ACC112 (cell line): ENCODE measurements around the gene RAB26.

Experiments used
- H2AFZ ChIP-seq: fragments of 200-600 bp; sonication (generic); one replicate; pipeline ENCODE4 v1.6.0; 2017; ENCODE audit warnings: antibody characterized with exemption, low read length; ENCODE audit not compliant: unreplicated experiment
- H3K27ac ChIP-seq: fragments of 200-600 bp; sonication (generic); 2 replicates; pipeline ENCODE4 v1.5.1; 2014; ENCODE audit warnings: low read depth, mild to moderate bottlenecking, antibody characterized with exemption, low read length, moderate library complexity
- H3K27me3 ChIP-seq: fragments of 200-600 bp; sonication (generic); 2 replicates; pipeline ENCODE4 v1.6.1; 2014; ENCODE audit warnings: mild to moderate bottlenecking, antibody characterized with exemption, low read length, moderate library complexity, mixed read lengths; ENCODE audit not compliant: insufficient read depth
- H3K36me3 ChIP-seq: fragments of 200-600 bp; sonication (generic); 2 replicates; pipeline ENCODE4 v1.6.1; 2016; ENCODE audit warnings: mild to moderate bottlenecking, antibody characterized with exemption, low read length, moderate library complexity, mixed read lengths; ENCODE audit not compliant: insufficient read depth
- H3K4me1 ChIP-seq: fragments of 200-600 bp; sonication (generic); one replicate; pipeline ENCODE4 v1.6.1; 2016; ENCODE audit warnings: low read length, mixed read lengths; ENCODE audit not compliant: insufficient read depth, unreplicated experiment, control insufficient read depth
- H3K4me3 ChIP-seq: fragments of 200-600 bp; sonication (generic); 2 replicates; pipeline ENCODE4 v1.5.1; 2014; ENCODE audit warnings: mild to moderate bottlenecking, low read depth, low read length
- H3K79me2 ChIP-seq: fragments of 200-600 bp; sonication (generic); one replicate; pipeline ENCODE4 v1.6.0; 2016; ENCODE audit warnings: low read length; ENCODE audit not compliant: control insufficient read depth, unreplicated experiment, insufficient read depth

RAB26 gene

GRCh38 chr16:2183671-2184070, 35.2 kb downstream of the RAB26 start:
- no peaks in the 10 kb centered on the region for H3K4me1 ChIP-seq
- H3K36me3 ChIP-seq, result no peaks in the 10 kb centered on the region

DNA sequence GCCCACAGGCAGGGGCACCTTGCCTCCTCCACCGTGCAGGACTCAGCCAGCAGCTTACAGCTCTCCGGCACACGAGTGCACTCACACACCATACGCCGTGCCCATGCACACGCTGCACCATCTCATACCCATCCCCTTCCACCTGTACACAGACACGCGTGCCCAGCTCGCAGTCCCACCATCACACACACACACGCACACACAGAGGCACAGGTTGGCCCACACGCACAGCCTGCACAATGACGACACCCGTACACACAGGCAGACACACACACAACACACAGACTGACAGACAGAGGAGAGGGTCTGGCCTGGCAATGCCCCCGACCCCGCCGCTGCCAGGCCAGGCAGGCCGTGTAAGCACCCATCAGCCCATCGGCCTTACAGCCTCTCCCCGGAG, 35.9 kb downstream of the RAB26 start:
- H3K4me1 ChIP-seq, result no peaks in the 10 kb centered on the region
- no peak overlapping the region for H2AFZ ChIP-seq
- H3K27me3 ChIP-seq, result no peaks in the 10 kb centered on the region
- no peaks in the 10 kb centered on the region for H3K36me3 ChIP-seq
- H3K79me2 ChIP-seq, result no peaks in the 10 kb centered on the region
- H3K27ac ChIP-seq, result no peak overlapping the region
- no peak overlapping the region for H3K4me3 ChIP-seq

More at GRCh38 chr16:2183671-2184070, 35.2 kb downstream of the RAB26 start:
- no peak overlapping the region for H3K4me3 ChIP-seq
- no peak overlapping the region for H3K27ac ChIP-seq
- no peak overlapping the region for H2AFZ ChIP-seq
- H3K27me3 ChIP-seq, result no peaks in the 10 kb centered on the region
- H3K79me2 ChIP-seq, result no peaks in the 10 kb centered on the region

DNA sequence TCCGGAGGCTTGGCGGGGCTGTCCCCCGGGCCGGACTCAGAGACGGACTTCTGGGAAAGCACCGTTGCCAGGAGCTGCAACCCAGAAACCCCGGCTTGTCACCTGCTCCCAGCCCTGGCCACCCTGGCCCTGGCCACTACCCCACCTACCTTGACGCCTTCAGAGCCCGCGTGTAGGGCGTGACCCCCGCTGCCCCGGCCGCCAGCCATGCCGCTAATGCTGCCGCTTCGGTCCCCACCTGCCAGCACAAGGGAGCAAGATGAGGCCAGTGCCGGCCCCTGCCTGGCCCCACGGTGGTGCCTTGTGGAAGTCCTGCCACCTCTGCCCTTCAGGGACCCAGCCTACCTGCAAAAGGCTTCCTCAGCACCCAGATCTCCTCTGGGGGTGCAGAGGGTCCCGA, 36.5 kb downstream of the RAB26 start:
- H3K79me2 ChIP-seq, result no peaks in the 10 kb centered on the region
- no peak overlapping the region for H3K27ac ChIP-seq
- H3K4me1 ChIP-seq, result no peaks in the 10 kb centered on the region
- H3K36me3 ChIP-seq, result no peaks in the 10 kb centered on the region
- H2AFZ ChIP-seq, result no peak overlapping the region
- H3K4me3 ChIP-seq, result no peak overlapping the region
- H3K27me3 ChIP-seq, result no peaks in the 10 kb centered on the region

- no peaks in the 10 kb centered on the region for H3K36me3 ChIP-seq
- H3K27ac ChIP-seq, result no peak overlapping the region
- H3K27me3 ChIP-seq, result no peaks in the 10 kb centered on the region
- H3K4me1 ChIP-seq, result no peaks in the 10 kb centered on the region
- no peak overlapping the region for H3K4me3 ChIP-seq
- no peaks in the 10 kb centered on the region for H3K79me2 ChIP-seq
- no peak overlapping the region for H2AFZ ChIP-seq
Measured at GRCh38 chr16:2186064-2186463, 37.6 kb downstream of the RAB26 start.

DNA sequence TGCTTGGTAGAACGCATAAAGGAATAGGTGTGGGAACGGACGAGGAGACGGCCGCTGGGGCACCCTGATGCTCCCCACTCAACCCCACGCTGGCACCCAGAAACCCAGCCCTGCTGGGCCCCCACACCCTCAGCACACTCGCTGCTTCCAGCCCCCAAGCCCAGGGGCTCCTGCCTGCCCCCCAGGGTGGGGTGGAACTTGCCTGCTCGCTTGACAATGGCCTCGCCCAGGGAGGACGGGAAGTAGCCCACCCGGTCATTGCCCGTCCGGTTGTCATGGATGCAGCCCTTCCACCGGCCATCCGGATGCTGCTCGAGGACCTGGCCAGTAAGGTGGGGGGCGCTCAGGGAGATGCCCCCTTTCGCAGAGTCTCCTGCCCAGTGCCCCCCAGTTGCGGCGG, 38.1 kb downstream of the RAB26 start:
- no peaks in the 10 kb centered on the region for H3K36me3 ChIP-seq
- no peaks in the 10 kb centered on the region for H3K79me2 ChIP-seq
- H3K4me1 ChIP-seq, result no peaks in the 10 kb centered on the region
- H3K4me3 ChIP-seq, result no peak overlapping the region
- H3K27me3 ChIP-seq, result no peaks in the 10 kb centered on the region
- H2AFZ ChIP-seq, result no peak overlapping the region
- no peak overlapping the region for H3K27ac ChIP-seq

GRCh38 chr16:2187212-2187611, 38.8 kb downstream of the RAB26 start:
- Histone ChIP-seq H3K4me1 (no peaks in the 10 kb centered on the region), H3K27ac (no peak overlapping the region), H3K4me3 (no peak overlapping the region), H2AFZ (no peak overlapping the region), H3K79me2 (no peaks in the 10 kb centered on the region), H3K36me3 (no peaks in the 10 kb centered on the region), H3K27me3 (no peaks in the 10 kb centered on the region)

DNA sequence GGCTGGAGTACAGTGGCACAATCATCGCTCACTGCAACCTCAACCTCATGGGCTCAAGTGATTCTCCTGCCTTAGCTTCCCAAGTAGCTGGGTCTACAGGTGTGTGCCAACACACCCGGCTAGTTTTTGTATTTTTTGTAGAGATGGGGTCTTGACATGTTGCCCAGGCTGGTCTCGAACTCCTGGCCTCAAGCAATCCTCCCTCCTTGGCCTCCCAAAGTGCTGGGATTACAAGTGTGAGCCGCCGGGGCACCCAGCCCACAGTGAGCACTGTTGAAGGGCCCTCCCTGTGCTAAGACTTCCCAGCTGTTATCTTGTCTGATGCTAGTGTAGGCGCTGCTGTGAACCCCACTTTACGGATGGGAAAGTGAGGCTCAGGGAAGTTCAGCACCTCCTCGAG, 40.0 kb downstream of the RAB26 start:
- H3K4me3 ChIP-seq, result no peak overlapping the region
- H3K27ac ChIP-seq, result no peak overlapping the region
- H3K4me1 ChIP-seq, result no peaks in the 10 kb centered on the region
- H2AFZ ChIP-seq, result no peak overlapping the region
- no peaks in the 10 kb centered on the region for H3K36me3 ChIP-seq
- H3K79me2 ChIP-seq, result no peaks in the 10 kb centered on the region
- H3K27me3 ChIP-seq, result no peaks in the 10 kb centered on the region

- Histone ChIP-seq H3K4me3 (no peak overlapping the region), H3K27me3 (no peaks in the 10 kb centered on the region), H3K27ac (no peak overlapping the region), H3K36me3 (no peaks in the 10 kb centered on the region), H2AFZ (no peak overlapping the region), H3K4me1 (no peaks in the 10 kb centered on the region), H3K79me2 (no peaks in the 10 kb centered on the region)
Measured at GRCh38 chr16:2189252-2189893, 40.9 kb downstream of the RAB26 start.

GRCh38 chr16:2190002-2190658, 41.7 kb downstream of the RAB26 start:
- Histone ChIP-seq H3K79me2 (no peaks in the 10 kb centered on the region), H3K27me3 (peaks cover 7% of the 10 kb centered on the region), H3K4me1 (no peaks in the 10 kb centered on the region), H3K27ac (no peak overlapping the region), H3K36me3 (no peaks in the 10 kb centered on the region), H2AFZ (no peak overlapping the region), H3K4me3 (no peak overlapping the region)

DNA sequence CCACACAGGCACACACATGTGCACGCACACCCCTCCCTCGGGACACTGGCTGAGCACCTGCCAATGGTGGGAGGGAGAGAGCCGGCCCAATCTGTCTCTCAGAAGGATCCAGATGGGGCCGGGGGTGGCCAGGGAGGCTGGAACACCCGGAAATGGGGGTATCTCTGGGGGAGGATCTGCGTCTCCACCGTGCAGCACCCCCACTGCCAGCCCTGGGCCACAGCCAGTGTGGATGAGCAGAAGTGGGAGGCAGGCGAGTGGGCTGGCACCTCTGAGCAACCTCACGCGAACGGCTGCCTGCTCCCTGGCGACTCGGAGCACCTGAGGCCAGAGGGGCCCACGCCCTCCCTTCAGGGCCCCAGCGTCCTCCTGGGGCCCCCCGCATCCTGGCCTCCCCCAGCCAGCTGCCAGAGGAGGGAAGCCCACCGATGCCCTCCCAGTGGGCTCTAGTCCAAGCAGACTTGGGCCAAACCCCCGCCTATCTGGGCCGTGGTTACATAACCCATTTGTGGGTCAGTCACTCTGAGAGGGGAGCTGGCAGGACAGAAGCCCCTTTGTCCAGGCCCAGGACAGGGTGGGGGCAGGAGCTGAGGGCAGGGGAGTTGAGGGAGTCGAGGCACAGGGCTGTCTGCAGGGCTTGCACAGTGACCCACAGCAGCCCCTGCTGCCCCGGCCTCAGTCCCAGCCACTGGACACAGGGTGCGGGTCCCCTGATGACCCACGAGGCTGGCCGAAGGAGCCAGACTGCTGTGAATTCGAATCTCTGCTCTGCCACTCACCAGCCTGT, 42.4 kb downstream of the RAB26 start:
- Histone ChIP-seq H3K27me3 (peaks cover 14% of the 10 kb centered on the region), H3K4me3 (no peak overlapping the region), H3K79me2 (no peaks in the 10 kb centered on the region), H3K4me1 (no peaks in the 10 kb centered on the region), H2AFZ (no peak overlapping the region), H3K36me3 (no peaks in the 10 kb centered on the region), H3K27ac (no peak overlapping the region)

GRCh38 chr16:2191446-2191706, 43.0 kb downstream of the RAB26 start:
- Histone ChIP-seq H2AFZ (no peak overlapping the region), H3K79me2 (no peaks in the 10 kb centered on the region), H3K36me3 (no peaks in the 10 kb centered on the region), H3K4me3 (no peak overlapping the region), H3K27me3 (peaks cover 18% of the 10 kb centered on the region), H3K4me1 (no peaks in the 10 kb centered on the region), H3K27ac (no peak overlapping the region)
